Neural progenitor cell (in vitro differentiated cells): Measurements from ENCODE around the gene AP1B1. TPM values are rescaled to one million over a fixed set of nuclear protein-coding genes. Genes with fewer than 3 reads are reported as not detected.

ENCODE experiments used
- DNase-seq: peaks from one replicate; pipeline ENCODE4 v3.0.0-alpha.2; 2016; ENCODE audit warnings: low spot score
- H2AFZ ChIP-seq: fragments of 200-600 bp; sonication (generic); replicated peaks from 2 replicates; pipeline ENCODE4 v1.6.1; 2016; ENCODE audit warnings: antibody characterized with exemption
- H3F3A ChIP-seq: fragments of 200-600 bp; sonication (generic); 2 replicates; pipeline ENCODE4 v1.6.1; 2016; ENCODE audit warnings: antibody characterized with exemption, low read depth
- H3K27ac ChIP-seq: fragments of 200-600 bp; sonication (generic); 2 replicates; pipeline ENCODE4 v1.5.1; 2016; ENCODE audit warnings: mild to moderate bottlenecking
- H3K27me3 ChIP-seq: fragments of 200-600 bp; sonication (generic); 2 replicates; pipeline ENCODE4 v1.6.1; 2016; ENCODE audit warnings: mild to moderate bottlenecking, moderate library complexity
- H3K36me3 ChIP-seq: fragments of 200-600 bp; sonication (generic); 2 replicates; pipeline ENCODE4 v1.5.1; 2016
- H3K4me1 ChIP-seq: fragments of 200-600 bp; sonication (generic); 2 replicates; pipeline ENCODE4 v1.6.1; 2016; ENCODE audit warnings: mixed run types
- H3K4me2 ChIP-seq: fragments of 200-600 bp; sonication (generic); 2 replicates; pipeline ENCODE4 v1.6.1; 2016
- H3K4me3 ChIP-seq: fragments of 200-600 bp; sonication (generic); 2 replicates; pipeline ENCODE4 v1.5.1; 2016
- H3K79me2 ChIP-seq: fragments of 200-600 bp; sonication (generic); 2 replicates; pipeline ENCODE4 v1.6.1; 2016; ENCODE audit warnings: low read depth
- H3K9ac ChIP-seq: fragments of 200-600 bp; sonication (generic); 2 replicates; pipeline ENCODE4 v1.6.1; 2016
- H3K9me3 ChIP-seq: fragments of 200-600 bp; sonication (generic); 2 replicates; pipeline ENCODE4 v1.5.1; 2016; ENCODE audit warnings: low read depth
- H4K20me1 ChIP-seq: fragments of 200-600 bp; sonication (generic); 2 replicates; pipeline ENCODE4 v1.6.1; 2016; ENCODE audit warnings: low read depth
- H3K27ac Mint-ChIP-seq: 3 replicates; pipeline ENCODE4 v1.8.0; 2021; ENCODE audit warnings: mixed read lengths
- H3K27me3 Mint-ChIP-seq: 2 replicates; pipeline ENCODE4 v1.8.0; 2022; ENCODE audit warnings: low read depth, mild to moderate bottlenecking, inconsistent platforms, moderate library complexity, mixed read lengths; ENCODE audit not compliant: insufficient read depth
- H3K36me3 Mint-ChIP-seq: 3 replicates; pipeline ENCODE4 v1.8.0; 2021; ENCODE audit warnings: mixed read lengths
- H3K4me1 Mint-ChIP-seq: 3 replicates; pipeline ENCODE4 v1.8.0; 2021; ENCODE audit warnings: mixed read lengths
- H3K4me3 Mint-ChIP-seq: 3 replicates; pipeline ENCODE4 v1.8.0; 2021; ENCODE audit warnings: mild to moderate bottlenecking, moderate library complexity, mixed read lengths
- H3K9me3 Mint-ChIP-seq: 3 replicates; pipeline ENCODE4 v1.8.0; 2020; ENCODE audit warnings: mixed read lengths
- CTCF ChIP-seq: fragments of 200-600 bp; sonication (generic); IDR thresholded peaks from 2 replicates; pipeline ENCODE4 v1.5.1; 2017; ENCODE audit warnings: antibody characterized with exemption, mild to moderate bottlenecking
- EZH2 ChIP-seq: fragments of 200-600 bp; sonication (generic); IDR thresholded peaks from 2 replicates; pipeline ENCODE4 v1.6.1; 2017; ENCODE audit warnings: antibody characterized with exemption, mild to moderate bottlenecking, moderate library complexity
- EZH2phosphoT487 ChIP-seq: fragments of 200-600 bp; sonication (generic); IDR thresholded peaks from 2 replicates; pipeline ENCODE4 v1.6.1; 2017; ENCODE audit warnings: antibody characterized with exemption
- total RNA-seq: library from RNA; depleted of rRNA; stranded (reverse); fragments of >200 nt; gene quantifications from 2 replicates; pipeline ENCODE4 v1.2.3, GENCODE V29; 2015; ENCODE audit warnings: low replicate concordance

The AP1B1 gene
- total RNA-seq, 1 donor from 2014 or later = 34.7 TPM

- Histone ChIP-seq H3F3A (peaks cover 71% of the 10 kb centered on the region), H3K4me3 (no peak overlapping the region), H3K4me1 (no peaks in the 10 kb centered on the region), H2AFZ (no peak overlapping the region), H4K20me1 (peaks cover 87% of the 10 kb centered on the region), H3K27me3 (no peaks in the 10 kb centered on the region), H3K9me3 (no peaks in the 10 kb centered on the region), H3K36me3 (peaks cover 51% of the 10 kb centered on the region), H3K9ac (no peak overlapping the region), H3K79me2 (peaks cover 75% of the 10 kb centered on the region), H3K27ac (no peak overlapping the region), H3K4me2 (no peak overlapping the region)
- Mint-ChIP-seq H3K27me3 (no peaks in the 10 kb centered on the region), H3K9me3 (no peaks in the 10 kb centered on the region), H3K27ac (no peak overlapping the region), H3K4me1 (no peaks in the 10 kb centered on the region), H3K36me3 (peaks cover 57% of the 10 kb centered on the region), H3K4me3 (no peak overlapping the region)
- no peak for DNase-seq
- TF ChIP-seq CTCF (no peak), EZH2phosphoT487 (no peak), EZH2 (no peak)
These were observed 96.0 kb downstream of the AP1B1 start for GRCh38 chr22:29292379-29292778.

- H3K9ac ChIP-seq = no peak overlapping the region
- H3K27ac ChIP-seq = no peak overlapping the region
- no peak overlapping the region for H3K27ac Mint-ChIP-seq
- H3K36me3 ChIP-seq = peaks cover 45% of the 10 kb centered on the region
- H3F3A ChIP-seq = peaks cover 64% of the 10 kb centered on the region
- H3K79me2 ChIP-seq = peaks cover 87% of the 10 kb centered on the region
- no peak overlapping the region for H3K4me3 Mint-ChIP-seq
- H3K9me3 Mint-ChIP-seq = no peaks in the 10 kb centered on the region
- DNase-seq = no peak
- TF ChIP-seq EZH2 = no peak
- TF ChIP-seq EZH2phosphoT487 = no peak
- TF ChIP-seq CTCF = no peak
- H3K36me3 Mint-ChIP-seq = peaks cover 57% of the 10 kb centered on the region
- H3K27me3 Mint-ChIP-seq = no peaks in the 10 kb centered on the region
- H2AFZ ChIP-seq = no peak overlapping the region
- H3K27me3 ChIP-seq = no peaks in the 10 kb centered on the region
- H4K20me1 ChIP-seq = peaks cover 87% of the 10 kb centered on the region
- H3K9me3 ChIP-seq = no peaks in the 10 kb centered on the region
- H3K4me1 Mint-ChIP-seq = no peaks in the 10 kb centered on the region
- no peaks in the 10 kb centered on the region for H3K4me1 ChIP-seq
- H3K4me2 ChIP-seq = no peak overlapping the region
- H3K4me3 ChIP-seq = no peak overlapping the region
These were observed 97.2 kb downstream of the AP1B1 start for GRCh38 chr22:29291215-29291614.

- DNase-seq = no peak
- peaks cover 92% of the 10 kb centered on the region for H3K79me2 ChIP-seq
- H3K4me3 ChIP-seq = no peak overlapping the region
- H3K27me3 Mint-ChIP-seq = no peaks in the 10 kb centered on the region
- H3K9me3 ChIP-seq = no peaks in the 10 kb centered on the region
- H3K9ac ChIP-seq = no peak overlapping the region
- no peak overlapping the region for H3K27ac ChIP-seq
- TF ChIP-seq EZH2 (no peak), CTCF (no peak), EZH2phosphoT487 (no peak)
- H3F3A ChIP-seq = peaks cover 56% of the 10 kb centered on the region
- H3K4me3 Mint-ChIP-seq = no peak overlapping the region
- no peak overlapping the region for H3K27ac Mint-ChIP-seq
- H3K4me1 ChIP-seq = no peaks in the 10 kb centered on the region
- peaks cover 91% of the 10 kb centered on the region for H4K20me1 ChIP-seq
- no peaks in the 10 kb centered on the region for H3K9me3 Mint-ChIP-seq
- peaks cover 39% of the 10 kb centered on the region for H3K36me3 ChIP-seq
- no peaks in the 10 kb centered on the region for H3K4me1 Mint-ChIP-seq
- H2AFZ ChIP-seq = no peak overlapping the region
- peaks cover 52% of the 10 kb centered on the region for H3K36me3 Mint-ChIP-seq
- no peaks in the 10 kb centered on the region for H3K27me3 ChIP-seq
- H3K4me2 ChIP-seq = no peak overlapping the region
These were observed 98.3 kb downstream of the AP1B1 start for GRCh38 chr22:29290061-29290460.
